ENCODE data around the gene VMAC.

The VMAC gene

GRCh38 chr19:5931251-5931650, 26.6 kb downstream of the VMAC start:
- no peak for DNase-seq (ENCODE audit: low spot score)

- DNase-seq (ENCODE audit: low spot score) = no peak
Observed at GRCh38 chr19:5932146-5932545, 27.5 kb downstream of the VMAC start.

- DNase-seq (ENCODE audit: low spot score) = no peak
Observed at GRCh38 chr19:5932609-5933262, 28.1 kb downstream of the VMAC start.

- DNase-seq (ENCODE audit: low spot score) = no peak
Observed at GRCh38 chr19:5933391-5934068, 28.9 kb downstream of the VMAC start.

- no peak for DNase-seq (ENCODE audit: low spot score)
Observed at GRCh38 chr19:5934069-5934401, 29.4 kb downstream of the VMAC start.

GRCh38 chr19:5934774-5935472, 30.3 kb downstream of the VMAC start:
- DNase-seq (ENCODE audit: low spot score) = no peak

GRCh38 chr19:5935473-5936291, 31.0 kb downstream of the VMAC start:
- no peak for DNase-seq (ENCODE audit: low spot score)

GRCh38 chr19:5936292-5936592, 31.6 kb downstream of the VMAC start:
- DNase-seq (ENCODE audit: low spot score) = no peak

- no peak for DNase-seq (ENCODE audit: low spot score)
Observed at GRCh38 chr19:5937550-5937949, 32.9 kb downstream of the VMAC start.

GRCh38 chr19:5940260-5941208, 35.9 kb downstream of the VMAC start:
- no peak for DNase-seq (ENCODE audit: low spot score)

- no peak for DNase-seq (ENCODE audit: low spot score)
Observed at GRCh38 chr19:5941673-5942072, 37.0 kb downstream of the VMAC start.

GRCh38 chr19:5943045-5943444, 38.4 kb downstream of the VMAC start:
- DNase-seq (ENCODE audit: low spot score) = no peak

- DNase-seq (ENCODE audit: low spot score) = no peak
Observed at GRCh38 chr19:5943623-5944022, 39.0 kb downstream of the VMAC start.

- DNase-seq (ENCODE audit: low spot score) = no peak
Observed at GRCh38 chr19:5947435-5947834, 42.8 kb downstream of the VMAC start.

- peak; percentile 28 for DNase-seq (ENCODE audit: low spot score)
Observed at GRCh38 chr19:5948752-5949564, 44.3 kb downstream of the VMAC start.

- DNase-seq (ENCODE audit: low spot score) = peak; percentile 55
Observed at GRCh38 chr19:5949792-5950305, 45.2 kb downstream of the VMAC start.

GRCh38 chr19:5950741-5951140, 46.1 kb downstream of the VMAC start:
- DNase-seq (ENCODE audit: low spot score) = no peak

GRCh38 chr19:5951338-5951861, 46.7 kb downstream of the VMAC start:
- DNase-seq (ENCODE audit: low spot score) = no peak

GRCh38 chr19:5952193-5953029, 47.7 kb downstream of the VMAC start:
- no peak for DNase-seq (ENCODE audit: low spot score)

Data from CD4-positive, alpha-beta T cell treated with Interleukin-6 at 100 ng/mL for 8 hours (primary cell).